Measurements from ENCODE around the gene TXNIP.

Gene TXNIP

GRCh38 chr1:145967288-145967687, 29.1 kb downstream of the TXNIP start:
- TF ChIP-seq, protein P1, sequence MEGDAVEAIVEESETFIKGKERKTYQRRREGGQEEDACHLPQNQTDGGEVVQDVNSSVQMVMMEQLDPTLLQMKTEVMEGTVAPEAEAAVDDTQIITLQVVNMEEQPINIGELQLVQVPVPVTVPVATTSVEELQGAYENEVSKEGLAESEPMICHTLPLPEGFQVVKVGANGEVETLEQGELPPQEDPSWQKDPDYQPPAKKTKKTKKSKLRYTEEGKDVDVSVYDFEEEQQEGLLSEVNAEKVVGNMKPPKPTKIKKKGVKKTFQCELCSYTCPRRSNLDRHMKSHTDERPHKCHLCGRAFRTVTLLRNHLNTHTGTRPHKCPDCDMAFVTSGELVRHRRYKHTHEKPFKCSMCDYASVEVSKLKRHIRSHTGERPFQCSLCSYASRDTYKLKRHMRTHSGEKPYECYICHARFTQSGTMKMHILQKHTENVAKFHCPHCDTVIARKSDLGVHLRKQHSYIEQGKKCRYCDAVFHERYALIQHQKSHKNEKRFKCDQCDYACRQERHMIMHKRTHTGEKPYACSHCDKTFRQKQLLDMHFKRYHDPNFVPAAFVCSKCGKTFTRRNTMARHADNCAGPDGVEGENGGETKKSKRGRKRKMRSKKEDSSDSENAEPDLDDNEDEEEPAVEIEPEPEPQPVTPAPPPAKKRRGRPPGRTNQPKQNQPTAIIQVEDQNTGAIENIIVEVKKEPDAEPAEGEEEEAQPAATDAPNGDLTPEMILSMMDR (IDR thresholded peaks at IDR 0.05), result no peak

- TF ChIP-seq, protein P1 (IDR thresholded peaks at IDR 0.05), result no peak
Measured at GRCh38 chr1:145965119-145965744, 31.1 kb downstream of the TXNIP start.

DNA sequence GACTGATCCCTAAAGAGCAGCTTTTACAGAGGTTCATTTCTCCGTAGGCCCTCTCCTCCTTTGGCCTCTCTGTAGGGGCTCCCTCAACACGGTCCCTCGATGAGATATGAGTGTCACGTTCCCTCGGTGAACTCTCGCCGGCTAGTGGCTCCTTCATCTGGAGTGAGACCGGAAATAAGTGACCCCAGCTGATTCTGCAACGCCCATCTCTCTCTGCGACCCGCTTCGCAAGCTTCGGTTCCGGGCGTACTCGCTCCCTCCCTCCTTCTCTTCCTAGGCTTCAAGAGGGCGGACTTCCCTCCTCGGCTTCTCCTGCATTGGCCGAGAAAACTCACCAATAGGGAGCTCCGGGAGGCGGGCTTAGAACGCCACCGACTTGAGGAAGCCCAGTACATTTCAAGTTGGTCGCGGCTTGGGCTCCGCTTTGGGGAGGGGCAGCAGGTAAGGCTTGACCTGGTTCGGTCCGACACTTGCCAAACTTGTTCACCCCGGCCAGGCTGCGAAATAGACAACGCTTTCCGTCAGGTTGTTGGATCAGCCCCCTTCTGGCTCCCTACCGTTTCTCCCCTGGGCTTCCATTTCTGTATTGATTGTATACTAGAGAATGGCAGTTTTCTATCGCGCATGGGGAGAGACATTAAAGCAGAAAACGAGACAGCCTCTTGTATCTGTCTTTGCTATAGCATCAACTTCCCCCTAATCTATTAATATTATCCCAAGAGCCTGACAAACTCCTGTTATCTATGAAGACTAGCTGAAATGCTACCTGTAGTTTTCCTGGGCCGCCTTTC, 31.9 kb downstream of the TXNIP start, which contains the start of the genes ANKRD34A and POLR3GL:
Gene ANKRD34A (minus strand): TSS at position 248 of the 791 bp plus-strand sequence. CDS start 2,816 bp downstream, outside the sequence.
Gene POLR3GL (plus strand): TSS at position 363 of the 791 bp plus-strand sequence. CDS start 10,176 bp downstream, outside the sequence.
- TF ChIP-seq, protein P1 (IDR thresholded peaks at IDR 0.05), result no peak

- TF ChIP-seq, protein P1 (IDR thresholded peaks at IDR 0.05), result no peak
Measured at GRCh38 chr1:145963265-145964019, 32.9 kb downstream of the TXNIP start.

- TF ChIP-seq, protein P1 (IDR thresholded peaks at IDR 0.05), result no peak
Measured at GRCh38 chr1:145962157-145963102, 33.9 kb downstream of the TXNIP start.

DNA sequence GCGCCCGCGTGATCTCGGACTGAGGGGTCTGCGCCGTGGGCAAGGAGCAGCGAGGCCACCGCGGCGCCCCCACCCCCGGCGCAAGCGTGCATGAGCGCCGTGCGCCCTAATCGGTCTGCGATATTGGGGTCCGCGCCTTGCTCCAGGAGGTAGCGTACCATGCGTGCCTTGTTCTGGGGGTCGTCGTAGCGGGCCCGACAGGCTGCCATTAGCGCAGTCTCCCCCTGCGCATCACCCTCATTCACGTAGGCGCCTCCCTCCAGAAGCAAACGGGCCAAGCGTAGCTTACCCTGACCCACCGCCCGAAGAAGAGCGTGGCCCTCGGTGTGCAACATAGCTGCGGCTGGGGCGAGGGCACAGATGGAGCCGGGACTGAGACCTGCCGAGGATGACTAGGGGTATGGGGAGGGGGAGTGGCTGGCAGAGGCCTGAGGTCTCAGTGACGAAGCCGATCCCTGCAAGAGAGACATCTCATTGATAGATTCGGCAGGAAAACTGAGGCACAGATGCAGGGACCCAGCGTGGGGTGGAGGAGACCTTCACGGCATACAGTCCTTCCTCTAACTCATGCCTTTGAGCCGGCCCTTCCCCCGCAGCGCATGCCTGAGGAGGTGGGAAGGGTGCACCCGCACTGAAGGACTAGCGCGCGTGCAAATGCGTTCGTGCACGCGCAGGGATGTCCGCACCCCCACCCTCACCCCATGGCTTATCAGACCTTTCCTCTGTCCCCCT, 34.8 kb downstream of the TXNIP start:
- TF ChIP-seq, protein P1 (IDR thresholded peaks at IDR 0.05), result no peak

Measured in LNCAP (cell line).